Hypothalamus (tissue), 51 donors: ENCODE measurements around the gene PLVAP.
"Not testable (repeated sequence)": the region's sequence is repeated elsewhere in the genome, so short reads cannot be mapped to it uniquely, and the experiment has no call there.

Source experiments
- DNase-seq, 51 donors: peaks; one replicate each; lab custom pipeline; 2025; lab: John Stamatoyannopoulos, UW

The PLVAP gene

GRCh38 chr19:17402982-17403855 lies 26.1 kb upstream of the PLVAP start:
- DNase-seq: peak in 1 of 51 donors; percentile 6

GRCh38 chr19:17401628-17402027 lies 24.5 kb upstream of the PLVAP start:
- DNase-seq: no peak

- DNase-seq: no peak
Observed at GRCh38 chr19:17398902-17399527, 21.9 kb upstream of the PLVAP start.

- peak in 3 of 51 donors; percentile 3 to 26 (median 6) for DNase-seq
Observed at GRCh38 chr19:17394891-17395415, 17.8 kb upstream of the PLVAP start.

- DNase-seq: no peak
Observed at GRCh38 chr19:17393914-17394313, 16.8 kb upstream of the PLVAP start, which contains the start of gene CCDC194. Gene CCDC194 (minus strand): TSS chr19:17394196. CDS start chr19:17394158, 38 bp downstream.

- no peak for DNase-seq
Observed at GRCh38 chr19:17393002-17393401, 15.9 kb upstream of the PLVAP start.

GRCh38 chr19:17391371-17392151 lies 14.4 kb upstream of the PLVAP start:
- peak in 2 of 51 donors; percentile 4 to 10 for DNase-seq

- peak in 50 of 51 donors; percentile 18 to 90 (median 72) for DNase-seq
Observed at GRCh38 chr19:17390665-17391370, 13.7 kb upstream of the PLVAP start.

GRCh38 chr19:17389957-17390664 lies 13.0 kb upstream of the PLVAP start:
- no peak for DNase-seq

- no peak for DNase-seq
Observed at GRCh38 chr19:17389288-17389687, 12.1 kb upstream of the PLVAP start.

- peak in 18 of 51 donors; percentile 3 to 42 (median 16) for DNase-seq
Observed at GRCh38 chr19:17385878-17386611, 8.9 kb upstream of the PLVAP start.

GRCh38 chr19:17380426-17381138 lies 3.4 kb upstream of the PLVAP start:
- DNase-seq: no peak

GRCh38 chr19:17379221-17379631 lies 2.1 kb upstream of the PLVAP start:
- DNase-seq: peak in 1 of 51 donors; percentile 8

GRCh38 chr19:17378271-17378670 lies 1.1 kb upstream of the PLVAP start:
- DNase-seq: no peak

GRCh38 chr19:17370026-17370587 lies 7.0 kb downstream of the PLVAP start:
- DNase-seq: peak in 1 of 51 donors; percentile 8

- no peak for DNase-seq
Observed at GRCh38 chr19:17365361-17365760, 11.8 kb downstream of the PLVAP start.

GRCh38 chr19:17363852-17364605 lies 13.1 kb downstream of the PLVAP start:
- not testable (repeated sequence) for DNase-seq
